ENCODE data around the gene FKBP5.

DNA sequence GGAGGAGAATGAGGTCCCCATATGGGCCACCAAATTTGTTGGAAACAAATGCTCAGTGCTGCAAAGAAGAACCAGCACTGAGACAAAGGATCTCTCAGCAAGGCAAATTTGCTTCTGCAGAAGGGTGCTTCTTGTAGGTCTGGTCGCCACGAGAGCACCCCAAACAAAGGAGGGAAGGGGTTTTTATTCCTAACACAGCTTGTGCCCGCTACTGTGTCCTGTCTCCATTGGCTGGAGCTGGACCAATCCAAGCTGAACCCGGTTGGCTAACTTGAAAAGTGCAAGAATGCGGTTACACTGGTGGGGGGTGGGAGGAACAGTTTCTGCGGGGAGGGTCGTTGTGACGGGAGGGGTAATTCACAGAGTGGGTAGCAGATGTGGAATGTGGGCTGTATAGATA, 121.9 kb downstream of the FKBP5 start:
- TF ChIP-seq, protein P1, sequence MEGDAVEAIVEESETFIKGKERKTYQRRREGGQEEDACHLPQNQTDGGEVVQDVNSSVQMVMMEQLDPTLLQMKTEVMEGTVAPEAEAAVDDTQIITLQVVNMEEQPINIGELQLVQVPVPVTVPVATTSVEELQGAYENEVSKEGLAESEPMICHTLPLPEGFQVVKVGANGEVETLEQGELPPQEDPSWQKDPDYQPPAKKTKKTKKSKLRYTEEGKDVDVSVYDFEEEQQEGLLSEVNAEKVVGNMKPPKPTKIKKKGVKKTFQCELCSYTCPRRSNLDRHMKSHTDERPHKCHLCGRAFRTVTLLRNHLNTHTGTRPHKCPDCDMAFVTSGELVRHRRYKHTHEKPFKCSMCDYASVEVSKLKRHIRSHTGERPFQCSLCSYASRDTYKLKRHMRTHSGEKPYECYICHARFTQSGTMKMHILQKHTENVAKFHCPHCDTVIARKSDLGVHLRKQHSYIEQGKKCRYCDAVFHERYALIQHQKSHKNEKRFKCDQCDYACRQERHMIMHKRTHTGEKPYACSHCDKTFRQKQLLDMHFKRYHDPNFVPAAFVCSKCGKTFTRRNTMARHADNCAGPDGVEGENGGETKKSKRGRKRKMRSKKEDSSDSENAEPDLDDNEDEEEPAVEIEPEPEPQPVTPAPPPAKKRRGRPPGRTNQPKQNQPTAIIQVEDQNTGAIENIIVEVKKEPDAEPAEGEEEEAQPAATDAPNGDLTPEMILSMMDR (IDR thresholded peaks at IDR 0.05) = no peak
- TF ChIP-seq POLR2A (IDR thresholded peaks at IDR 0.05) = no peak
